ENCODE data around the gene SMYD3. TPM values are rescaled to one million over a fixed set of nuclear protein-coding genes. Genes with fewer than 3 reads are reported as not detected.

Gene SMYD3
- total and polyA plus RNA-seq, 2 of the 4 experiments (the other 2 are of a cell fraction), result 26.5 to 37.6 TPM

DNA sequence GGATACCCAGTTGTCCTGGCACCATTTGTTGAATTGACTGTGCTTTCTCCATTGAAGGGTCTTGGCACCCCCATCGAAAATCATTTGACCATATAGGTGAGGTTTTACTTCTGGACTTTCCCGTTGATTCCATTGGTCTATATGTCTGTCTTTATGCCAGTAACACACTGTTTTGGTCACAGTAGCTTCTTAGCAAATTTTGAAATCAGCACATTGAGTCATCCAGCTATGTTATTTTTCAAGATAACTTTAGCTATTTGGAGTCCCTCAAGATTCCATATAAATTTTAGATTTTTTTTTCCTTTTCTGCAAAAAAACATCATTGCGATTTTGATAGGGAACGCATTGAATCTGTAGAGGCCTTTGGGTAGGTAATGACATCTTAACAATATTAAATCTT, 235.6 kb downstream of the SMYD3 start:
- H2BK20ac ChIP-seq (ENCODE audit: low read depth, low read length), result no peak overlapping the region
- H3K36me3 ChIP-seq (ENCODE audit: control insufficient read depth, insufficient read depth, low read length), result no peaks in the 10 kb centered on the region
- H3K4ac ChIP-seq (ENCODE audit: low read depth, low read length), result no peak overlapping the region
- WGBS, 2 experiments (ENCODE audit: extremely low coverage in 2 of 2, insufficient read length in 1 of 2), result no CpG with 5 or more reads among the region's 4 CpGs
- no peak overlapping the region for H4K91ac ChIP-seq (ENCODE audit: insufficient read depth, low read depth, low read length)
- no peaks in the 10 kb centered on the region for H3K9me1 ChIP-seq (ENCODE audit: insufficient read depth, low read length)
- no peak overlapping the region for H3K56ac ChIP-seq (ENCODE audit: extremely low read depth, insufficient read depth, low read length)
- H3K27me3 ChIP-seq (ENCODE audit: control insufficient read depth, insufficient read depth, low read length), result no peaks in the 10 kb centered on the region
- DNase-seq (peak; percentile 53), ATAC-seq (ENCODE audit: low read depth) (no peak)
- no peak overlapping the region for H2AK9ac ChIP-seq (replicated peaks; ENCODE audit: low read depth, low read length, poor library complexity)
- H3K9me3 ChIP-seq (ENCODE audit: control insufficient read depth, insufficient read depth, low read length), result no peaks in the 10 kb centered on the region
- TF ChIP-seq CEBPB (IDR thresholded peaks at IDR 0.05; ENCODE audit: low read depth, low read length) (peak; percentile 35; the same call in 1 of the 2 replicates), RAD21 (IDR thresholded peaks at IDR 0.05; ENCODE audit: low read length) (no peak), RCOR1 (IDR thresholded peaks at IDR 0.05; ENCODE audit: insufficient replicate concordance, low read length) (no peak), NFE2L2 (IDR thresholded peaks at IDR 0.05; ENCODE audit: low read depth, low read length) (no peak), USF2 (IDR thresholded peaks at IDR 0.05; ENCODE audit: low read depth, low read length) (no peak), BHLHE40 (IDR thresholded peaks at IDR 0.05; ENCODE audit: low read depth, low read length) (no peak), MAZ (IDR thresholded peaks at IDR 0.05; ENCODE audit: borderline replicate concordance, low read depth, low read length) (no peak)
- no peak overlapping the region for H4K8ac ChIP-seq (ENCODE audit: low read depth in 2 of 2, low read length in 2 of 2)
- H2BK5ac ChIP-seq (ENCODE audit: low read depth, low read length, poor library complexity, severe bottlenecking), result peak overlapping the region; percentile 33
- in situ Hi-C loops (cut with MboI; ENCODE audit: low sequenced_read_pairs), result loop anchor here (10.0 kb wide), 1 partner anchor 257 kb away; no protein-coding TSS in a partner anchor
- H3K4me1 ChIP-seq (ENCODE audit: control insufficient read depth, insufficient read depth, low read length), result no peaks in the 10 kb centered on the region
- ChIA-PET CTCF (interaction anchor here (1.1 kb wide), 1 partner anchor 9 kb away, joined by 3 read pairs; no protein-coding TSS in a partner anchor), POLR2A (ENCODE audit: unreplicated experiment) (no interaction called here)
- no peak overlapping the region for H3K4me2 ChIP-seq (ENCODE audit: low read depth, low read length)
- no peak overlapping the region for H3K18ac ChIP-seq (ENCODE audit: low read depth, low read length)
- no peak overlapping the region for H2AFZ ChIP-seq (replicated peaks; ENCODE audit: low read length, poor library complexity)
- intact Hi-C loops (cut with micrococcal nuclease), result no loop called here
- BruUV-seq (replicated peaks), result no TSS peak
- H4K5ac ChIP-seq (ENCODE audit: low read depth, low read length), result no peak overlapping the region
- dilution Hi-C loops (cut with HindIII; ENCODE audit: low sequenced_read_pairs, unreplicated experiment), result no loop called here
- no peak overlapping the region for H2AK5ac ChIP-seq (ENCODE audit: low read depth, low read length)
- H3K27ac ChIP-seq (ENCODE audit: insufficient read depth, low read length), result no peak overlapping the region
- no peak overlapping the region for H2BK15ac ChIP-seq (ENCODE audit: low read depth, low read length)
- no peaks in the 10 kb centered on the region for H4K20me1 ChIP-seq (ENCODE audit: insufficient read depth, low read length)
- H3K79me1 ChIP-seq (ENCODE audit: low read depth in 1 of 2, low read length in 2 of 2), result peaks cover 0 to 3% of the 10 kb centered on the region in 2 experiments; a peak in 2 of 4 replicates
- H3K23ac ChIP-seq (ENCODE audit: low read depth, low read length), result no peak overlapping the region
- no peak overlapping the region for H2BK120ac ChIP-seq (ENCODE audit: low read depth, low read length)
- H3K14ac ChIP-seq (replicated peaks; ENCODE audit: low read depth, low read length), result no peak overlapping the region
- H3K4me3 ChIP-seq (ENCODE audit: insufficient read depth, low read depth, low read length), result no peak overlapping the region
- H3K9ac ChIP-seq (ENCODE audit: low read depth, low read length), result no peak overlapping the region
